Measurements from ENCODE around the gene OR6B2. TPM values are rescaled to one million over a fixed set of nuclear protein-coding genes. Genes with fewer than 3 reads are reported as not detected.

Gene OR6B2
- total RNA-seq, 6 experiments from 2014 or later, result not detected

GRCh38 chr2:240037358-240037757, 7.1 kb upstream of the OR6B2 start:
- Mint-ChIP-seq H3K9me3 (no peaks in the 10 kb centered on the region), H3K4me1 (ENCODE audit: low read depth) (no peaks in the 10 kb centered on the region), H3K27ac (no peak overlapping the region), H3K36me3 (ENCODE audit: low read depth) (no peaks in the 10 kb centered on the region), H3K27me3 (ENCODE audit: insufficient read depth) (peaks cover 30% of the 10 kb centered on the region), H3K4me3 (no peak overlapping the region)
- no peak for TF ChIP-seq CTCF (IDR thresholded peaks at IDR 0.05)
- no peak for DNase-seq

- Mint-ChIP-seq H3K36me3 (ENCODE audit: low read depth) (no peaks in the 10 kb centered on the region), H3K27me3 (ENCODE audit: insufficient read depth) (peaks cover 44% of the 10 kb centered on the region), H3K4me1 (ENCODE audit: low read depth) (no peaks in the 10 kb centered on the region), H3K4me3 (no peak overlapping the region), H3K9me3 (no peaks in the 10 kb centered on the region), H3K27ac (no peak overlapping the region)
- DNase-seq, result no peak
- TF ChIP-seq CTCF (IDR thresholded peaks at IDR 0.05), result no peak
Measured at GRCh38 chr2:240033330-240033678, 3.1 kb upstream of the OR6B2 start.

GRCh38 chr2:240032406-240033329, 2.4 kb upstream of the OR6B2 start:
- no peaks in the 10 kb centered on the region for H3K4me1 Mint-ChIP-seq (ENCODE audit: low read depth)
- H3K27me3 Mint-ChIP-seq (ENCODE audit: insufficient read depth), result peaks cover 44% of the 10 kb centered on the region
- H3K9me3 Mint-ChIP-seq, result no peaks in the 10 kb centered on the region
- no peaks in the 10 kb centered on the region for H3K36me3 Mint-ChIP-seq (ENCODE audit: low read depth)
- no peak for DNase-seq
- TF ChIP-seq CTCF (IDR thresholded peaks at IDR 0.05), result no peak
- no peak overlapping the region for H3K4me3 Mint-ChIP-seq
- no peak overlapping the region for H3K27ac Mint-ChIP-seq

- Mint-ChIP-seq H3K27me3 (ENCODE audit: insufficient read depth) (peaks cover 7% of the 10 kb centered on the region), H3K4me1 (ENCODE audit: low read depth) (peaks cover 20% of the 10 kb centered on the region), H3K27ac (peak overlapping the region; percentile 92), H3K9me3 (no peaks in the 10 kb centered on the region), H3K4me3 (peak overlapping the region; percentile 96), H3K36me3 (ENCODE audit: low read depth) (peaks cover 9% of the 10 kb centered on the region)
- TF ChIP-seq CTCF (IDR thresholded peaks at IDR 0.05), result no peak
- DNase-seq, result no peak
Measured at GRCh38 chr2:240024766-240025165, 5.5 kb downstream of the OR6B2 start.

- no peak for DNase-seq
- H3K4me3 Mint-ChIP-seq, result peak overlapping the region; percentile 96
- peaks cover 3% of the 10 kb centered on the region; the same call in 1 of the 2 replicates for H3K27me3 Mint-ChIP-seq (ENCODE audit: insufficient read depth)
- no peak for TF ChIP-seq CTCF (IDR thresholded peaks at IDR 0.05)
- no peaks in the 10 kb centered on the region for H3K9me3 Mint-ChIP-seq
- H3K27ac Mint-ChIP-seq, result no peak overlapping the region
- H3K36me3 Mint-ChIP-seq (ENCODE audit: low read depth), result peaks cover 12% of the 10 kb centered on the region
- H3K4me1 Mint-ChIP-seq (ENCODE audit: low read depth), result peaks cover 20% of the 10 kb centered on the region
Measured at GRCh38 chr2:240023792-240024191, 6.4 kb downstream of the OR6B2 start.
